Panc1 (cell line): Measurements from ENCODE around the gene FCHSD1. TPM values are rescaled to one million over a fixed set of nuclear protein-coding genes. Genes with fewer than 3 reads are reported as not detected.

Source experiments
- ATAC-seq: fragments of 200-7000 bp; cut with Tn5 transposase; 2 replicates; pipeline ENCODE4 v1.9.1; 2020; ENCODE audit warnings: mild to moderate bottlenecking, moderate library complexity
- BruUV-seq: library from RNA; stranded (reverse); fragments of 400-500 nt; replicated peaks from 2 replicates; lab custom pipeline; 2021; lab: Mats Ljungman, UMichigan
- CTCF ChIA-PET: fragments of 300-600 bp; sonication (Branson Sonifier 250); formaldehyde crosslinking; loops from one replicate; lab custom pipeline; 2022; ENCODE audit warnings: antibody characterized with exemption; lab: Charles Lee
- POLR2A ChIA-PET: fragments of 300-600 bp; sonication (Branson Sonifier 250); formaldehyde crosslinking; loops from one replicate; lab custom pipeline; 2022; ENCODE audit warnings: antibody characterized with exemption; lab: Charles Lee
- DNase-seq: peaks from one replicate; pipeline ENCODE4 v3.0.0-alpha.2; 2010; ENCODE audit warnings: low read depth, low spot score
- H3K27ac ChIP-seq: 2 replicates; pipeline ENCODE4 v1.5.1; 2011; ENCODE audit warnings: mild to moderate bottlenecking, low read length, inconsistent platforms
- H3K27me3 ChIP-seq: fragments of 200-500 bp; sonication (Bioruptor generic); 2 replicates; pipeline ENCODE4 v1.6.0; 2014; ENCODE audit warnings: low read length, inconsistent platforms; ENCODE audit not compliant: control insufficient read depth, insufficient read depth
- H3K36me3 ChIP-seq: fragments of 200-500 bp; sonication (Bioruptor generic); 2 replicates; pipeline ENCODE4 v1.5.1; 2014; ENCODE audit warnings: inconsistent platforms, mild to moderate bottlenecking, low read length, moderate library complexity; ENCODE audit not compliant: control insufficient read depth, insufficient read depth
- H3K4me1 ChIP-seq: 2 replicates; pipeline ENCODE4 v1.5.1; 2011; ENCODE audit warnings: inconsistent platforms, mild to moderate bottlenecking, low read length, moderate library complexity; ENCODE audit not compliant: control insufficient read depth, insufficient read depth
- H3K4me3 ChIP-seq, 2 experiments: 2 replicates each; pipeline ENCODE4 v1.5.1; 2011 to 2012; ENCODE audit warnings: low read depth in 2 of 2, low read length in 2 of 2, mild to moderate bottlenecking in 2 of 2, inconsistent platforms in 1 of 2, moderate library complexity in 1 of 2
- H3K9me3 ChIP-seq: fragments of 200-500 bp; sonication (Bioruptor generic); 2 replicates; pipeline ENCODE4 v1.5.1; 2014; ENCODE audit warnings: low read depth, mild to moderate bottlenecking, inconsistent platforms, low read length, moderate library complexity; ENCODE audit not compliant: control insufficient read depth, insufficient read depth
- CTCF ChIP-seq: fragments of 450-650 bp; IDR thresholded peaks from 2 replicates; pipeline ENCODE4 v1.5.1; 2017; ENCODE audit warnings: mild to moderate bottlenecking
- POLR2AphosphoS5 ChIP-seq: IDR thresholded peaks from 2 replicates; pipeline ENCODE4 v1.6.1; 2012; ENCODE audit warnings: mild to moderate bottlenecking, low read depth, low read length, moderate library complexity
- SIN3A ChIP-seq: IDR thresholded peaks from 2 replicates; pipeline ENCODE4 v1.6.1; 2012; ENCODE audit warnings: low read depth, mild to moderate bottlenecking, low read length, moderate library complexity, borderline replicate concordance; ENCODE audit not compliant: insufficient read depth
- TCF7L2 ChIP-seq: IDR thresholded peaks from 2 replicates; pipeline ENCODE4 v1.6.1; 2011; ENCODE audit warnings: mild to moderate bottlenecking, low read depth, low read length, inconsistent platforms
- in situ Hi-C: cut with HindIII; loops from 2 replicates; pipeline ENCODE4 v1.10.0; 2016; ENCODE audit warnings: low sequenced_read_pairs, low pct_unique_long_range_greater_than_20kb
- intact Hi-C: fragments of 100-400 bp; cut with micrococcal nuclease; formaldehyde crosslinking; loops from one replicate; pipeline ENCODE4 v1.10.0; 2022; ENCODE audit not compliant: unreplicated experiment
- total RNA-seq: library from RNA; stranded (reverse); gene quantifications from one replicate; pipeline ENCODE4 v1.2.1, GENCODE V29; 2021; ENCODE audit not compliant: unreplicated experiment
- TF ChIP-seq, protein P1 (sequence below), 2 experiments: IDR thresholded peaks; 2 replicates each; pipeline ENCODE4 v1.6.1; 2011 to 2012; ENCODE audit warnings: low read depth in 2 of 2, control low read depth in 1 of 2, low read length in 1 of 2, mild to moderate bottlenecking in 1 of 2, moderate library complexity in 1 of 2; ENCODE audit not compliant: insufficient read depth in 1 of 2

The FCHSD1 gene
- total RNA-seq, 1 experiment from 2014 or later: 32.8 TPM

DNA sequence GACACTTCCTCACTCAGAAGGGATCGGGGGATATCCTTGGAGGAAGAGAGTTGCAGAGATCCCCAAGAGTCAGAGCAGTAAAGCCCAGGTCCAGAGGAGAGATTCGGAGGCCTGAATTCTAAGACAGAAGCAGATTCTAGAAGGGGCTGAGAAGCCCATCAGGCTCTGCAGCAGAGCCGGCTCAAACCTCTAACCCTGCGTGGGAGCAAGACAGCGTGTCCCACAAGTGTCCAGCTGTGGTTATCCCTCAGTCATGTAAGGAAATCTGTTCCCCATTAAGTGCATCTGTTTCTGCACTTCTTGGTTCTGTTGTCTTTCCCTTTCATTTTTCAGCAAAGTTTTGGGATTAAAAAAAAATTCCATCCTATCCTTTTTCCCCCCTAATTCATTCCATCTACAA is 27.6 kb downstream of the FCHSD1 start:
- ChIA-PET CTCF (no interaction called here), POLR2A (no interaction called here)
- Histone ChIP-seq H3K27me3 (no peaks in the 10 kb centered on the region), H3K4me3 (no peak overlapping the region), H3K9me3 (no peaks in the 10 kb centered on the region), H3K36me3 (peaks cover 13% of the 10 kb centered on the region), H3K4me1 (peaks cover 4% of the 10 kb centered on the region), H3K27ac (no peak overlapping the region)
- no peak for TF ChIP-seq POLR2AphosphoS5
- TF ChIP-seq CTCF: no peak
- TF ChIP-seq, protein P1, sequence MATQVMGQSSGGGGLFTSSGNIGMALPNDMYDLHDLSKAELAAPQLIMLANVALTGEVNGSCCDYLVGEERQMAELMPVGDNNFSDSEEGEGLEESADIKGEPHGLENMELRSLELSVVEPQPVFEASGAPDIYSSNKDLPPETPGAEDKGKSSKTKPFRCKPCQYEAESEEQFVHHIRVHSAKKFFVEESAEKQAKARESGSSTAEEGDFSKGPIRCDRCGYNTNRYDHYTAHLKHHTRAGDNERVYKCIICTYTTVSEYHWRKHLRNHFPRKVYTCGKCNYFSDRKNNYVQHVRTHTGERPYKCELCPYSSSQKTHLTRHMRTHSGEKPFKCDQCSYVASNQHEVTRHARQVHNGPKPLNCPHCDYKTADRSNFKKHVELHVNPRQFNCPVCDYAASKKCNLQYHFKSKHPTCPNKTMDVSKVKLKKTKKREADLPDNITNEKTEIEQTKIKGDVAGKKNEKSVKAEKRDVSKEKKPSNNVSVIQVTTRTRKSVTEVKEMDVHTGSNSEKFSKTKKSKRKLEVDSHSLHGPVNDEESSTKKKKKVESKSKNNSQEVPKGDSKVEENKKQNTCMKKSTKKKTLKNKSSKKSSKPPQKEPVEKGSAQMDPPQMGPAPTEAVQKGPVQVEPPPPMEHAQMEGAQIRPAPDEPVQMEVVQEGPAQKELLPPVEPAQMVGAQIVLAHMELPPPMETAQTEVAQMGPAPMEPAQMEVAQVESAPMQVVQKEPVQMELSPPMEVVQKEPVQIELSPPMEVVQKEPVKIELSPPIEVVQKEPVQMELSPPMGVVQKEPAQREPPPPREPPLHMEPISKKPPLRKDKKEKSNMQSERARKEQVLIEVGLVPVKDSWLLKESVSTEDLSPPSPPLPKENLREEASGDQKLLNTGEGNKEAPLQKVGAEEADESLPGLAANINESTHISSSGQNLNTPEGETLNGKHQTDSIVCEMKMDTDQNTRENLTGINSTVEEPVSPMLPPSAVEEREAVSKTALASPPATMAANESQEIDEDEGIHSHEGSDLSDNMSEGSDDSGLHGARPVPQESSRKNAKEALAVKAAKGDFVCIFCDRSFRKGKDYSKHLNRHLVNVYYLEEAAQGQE (IDR thresholded peaks at IDR 0.05; ENCODE audit: insufficient read depth in 1 of 2, low read depth in 2 of 2, low read length in 1 of 2): no peak
- no peak for TF ChIP-seq TCF7L2
- no peak for TF ChIP-seq SIN3A
- no TSS peak for BruUV-seq
- ATAC-seq: no peak
- DNase-seq: no peak
- intact Hi-C loops (no loop called here), in situ Hi-C loops (no loop called here)

GRCh38 chr5:141623186-141623585 is 28.0 kb downstream of the FCHSD1 start:
- ATAC-seq (no peak), DNase-seq (no peak)
- H3K27me3 ChIP-seq: no peaks in the 10 kb centered on the region
- CTCF ChIA-PET: interaction anchor here (0.6 kb wide), 1 partner anchor 11 kb away, joined by 3 read pairs; no protein-coding TSS in a partner anchor
- intact Hi-C loops: no loop called here
- H3K36me3 ChIP-seq: peaks cover 13% of the 10 kb centered on the region
- BruUV-seq: no TSS peak
- peaks cover 4% of the 10 kb centered on the region for H3K4me1 ChIP-seq
- POLR2A ChIA-PET: no interaction called here
- H3K27ac ChIP-seq: no peak overlapping the region
- no peaks in the 10 kb centered on the region for H3K9me3 ChIP-seq
- in situ Hi-C loops: no loop called here
- no peak for TF ChIP-seq SIN3A
- TF ChIP-seq CTCF: no peak
- TF ChIP-seq, protein P1 (IDR thresholded peaks at IDR 0.05; ENCODE audit: insufficient read depth in 1 of 2, low read depth in 2 of 2, low read length in 1 of 2): no peak
- no peak for TF ChIP-seq POLR2AphosphoS5
- no peak for TF ChIP-seq TCF7L2
- no peak overlapping the region for H3K4me3 ChIP-seq
